ENCODE data around the gene TLCD1. TPM values are rescaled to one million over a fixed set of nuclear protein-coding genes. Genes with fewer than 3 reads are reported as not detected.

The TLCD1 gene
- total RNA-seq, 5 donors from 2014 or later (not counting 1 experiment from before 2014, with no cell fraction given), result 1.2 to 1.8 (median 1.3) TPM; not detected in 1

- ATAC-seq (replicated peaks in 1 of 4), result no peak
- no peak for DNase-seq
- Mint-ChIP-seq H3K27ac (no peak overlapping the region), H3K36me3 (peaks cover 4% of the 10 kb centered on the region), H3K27me3 (no peaks in the 10 kb centered on the region), H3K9me3 (no peaks in the 10 kb centered on the region), H3K4me3 (no peak overlapping the region), H3K4me1 (peaks cover 5 to 31% (median 25%) of the 10 kb centered on the region in 3 donors)
- H3K36me3 ChIP-seq (ENCODE audit: control insufficient read depth in 2 of 2, extremely low read depth in 1 of 2, insufficient read depth in 1 of 2, low read length in 1 of 2), result peaks cover 13 to 17% of the 10 kb centered on the region in 2 donors
- CTCF ChIA-PET, result interaction anchor here (0.6 to 12.2 kb wide), 6 partner anchors 14 to 80 kb away, joined by 3 to 197 read pairs (median 6); partner anchors contain the start of genes NEK8 (in 2 of the 2), TLCD1 (in 2 of the 2) and RPL23A (in 1 of the 2)
- no peaks in the 10 kb centered on the region for H3K27me3 ChIP-seq (replicated peaks in 1 of 2; ENCODE audit: control insufficient read depth in 2 of 2, extremely low read depth in 1 of 2, insufficient read depth in 2 of 2, low read length in 1 of 2)
- peaks cover 16 to 44% of the 10 kb centered on the region in 2 experiments for H3K4me1 ChIP-seq (ENCODE audit: control insufficient read depth in 1 of 2, extremely low read depth in 1 of 2, insufficient read depth in 2 of 2, low read length in 2 of 2)
- H3K4me3 ChIP-seq (ENCODE audit: control insufficient read depth in 1 of 2, extremely low read depth in 1 of 2, low read length in 1 of 2), result no peak overlapping the region
- H3K27ac ChIP-seq (ENCODE audit: low read length), result no peak overlapping the region
- POLR2A ChIA-PET, result interaction anchor here (0.6 to 1.5 kb wide), 2 partner anchors 19 to 108 kb away, joined by 4 to 9 read pairs; partner anchors contain the start of gene NEK8 (in 1 of the 2)
- 92% methylated on average over 16 of the region's 18 CpGs for WGBS (ENCODE audit: insufficient coverage)
- no peaks in the 10 kb centered on the region for H3K9me3 ChIP-seq
Measured at GRCh38 chr17:28747801-28748750, 22.0 kb upstream of the TLCD1 start.

- ChIA-PET POLR2A (interaction anchor here in 1 of 2 donors (1.5 kb wide), 1 partner anchor 18 kb away, joined by 4 read pairs; the partner anchor contains the start of gene NEK8), CTCF (interaction anchor here (0.6 to 12.2 kb wide), 5 partner anchors 19 to 158 kb away, joined by 3 to 197 read pairs (median 4); partner anchors contain the start of genes NEK8 (in 1 of the 2), RPL23A (in 1 of the 2) and TLCD1 (in 1 of the 2))
- no peak for ATAC-seq (replicated peaks in 1 of 4)
- WGBS (ENCODE audit: insufficient coverage), result 83% methylated on average over 6 of the region's 7 CpGs
- Histone ChIP-seq H3K9me3 (no peaks in the 10 kb centered on the region), H3K36me3 (ENCODE audit: control insufficient read depth in 2 of 2, extremely low read depth in 1 of 2, insufficient read depth in 1 of 2, low read length in 1 of 2) (peaks cover 13 to 17% of the 10 kb centered on the region in 2 donors), H3K27me3 (replicated peaks in 1 of 2; ENCODE audit: control insufficient read depth in 2 of 2, extremely low read depth in 1 of 2, insufficient read depth in 2 of 2, low read length in 1 of 2) (no peaks in the 10 kb centered on the region), H3K4me3 (ENCODE audit: control insufficient read depth in 1 of 2, extremely low read depth in 1 of 2, low read length in 1 of 2) (no peak overlapping the region), H3K27ac (ENCODE audit: low read length) (no peak overlapping the region), H3K4me1 (ENCODE audit: control insufficient read depth in 1 of 2, extremely low read depth in 1 of 2, insufficient read depth in 2 of 2, low read length in 2 of 2) (peaks cover 16 to 46% of the 10 kb centered on the region in 2 experiments)
- DNase-seq, result no peak
- H3K27ac Mint-ChIP-seq, result peak overlapping the region in 1 of 2 donors; percentile 5
- peak overlapping the region in 1 of 3 donors; percentile 80 for H3K4me3 Mint-ChIP-seq
- no peaks in the 10 kb centered on the region for H3K9me3 Mint-ChIP-seq
- H3K27me3 Mint-ChIP-seq, result no peaks in the 10 kb centered on the region
- peaks cover 5 to 33% (median 22%) of the 10 kb centered on the region in 3 donors for H3K4me1 Mint-ChIP-seq
- H3K36me3 Mint-ChIP-seq, result peaks cover 4% of the 10 kb centered on the region
Measured at GRCh38 chr17:28747051-28747691, 21.1 kb upstream of the TLCD1 start.

- Mint-ChIP-seq H3K4me3 (peak overlapping the region in 2 of 3 donors; percentile 53 to 80), H3K27ac (peak overlapping the region; percentile 63 to 82), H3K9me3 (no peaks in the 10 kb centered on the region), H3K27me3 (no peaks in the 10 kb centered on the region), H3K36me3 (peaks cover 4% of the 10 kb centered on the region), H3K4me1 (peaks cover 5 to 35% (median 22%) of the 10 kb centered on the region in 3 donors)
- peaks cover 13 to 17% of the 10 kb centered on the region in 2 donors for H3K36me3 ChIP-seq (ENCODE audit: control insufficient read depth in 2 of 2, extremely low read depth in 1 of 2, insufficient read depth in 1 of 2, low read length in 1 of 2)
- H3K9me3 ChIP-seq, result no peaks in the 10 kb centered on the region
- 100% methylated on average over 1 of the region's 5 CpGs for WGBS (ENCODE audit: insufficient coverage)
- ATAC-seq (replicated peaks in 1 of 4) (no peak), DNase-seq (no peak)
- ChIA-PET POLR2A (no interaction called here), CTCF (interaction anchor here (0.5 to 12.2 kb wide), 6 partner anchors 19 to 718 kb away, joined by 3 to 197 read pairs (median 4); partner anchors contain the start of genes NEK8 (in 1 of the 2) and TLCD1 (in 1 of the 2))
- H3K4me3 ChIP-seq (ENCODE audit: control insufficient read depth in 1 of 2, extremely low read depth in 1 of 2, low read length in 1 of 2), result no peak overlapping the region
- H3K4me1 ChIP-seq (ENCODE audit: control insufficient read depth in 1 of 2, extremely low read depth in 1 of 2, insufficient read depth in 2 of 2, low read length in 2 of 2), result peaks cover 16 to 49% of the 10 kb centered on the region in 2 experiments
- no peak overlapping the region for H3K27ac ChIP-seq (ENCODE audit: low read length)
- no peaks in the 10 kb centered on the region for H3K27me3 ChIP-seq (replicated peaks in 1 of 2; ENCODE audit: control insufficient read depth in 2 of 2, extremely low read depth in 1 of 2, insufficient read depth in 2 of 2, low read length in 1 of 2)
Measured at GRCh38 chr17:28746611-28747050, 20.6 kb upstream of the TLCD1 start.

DNA sequence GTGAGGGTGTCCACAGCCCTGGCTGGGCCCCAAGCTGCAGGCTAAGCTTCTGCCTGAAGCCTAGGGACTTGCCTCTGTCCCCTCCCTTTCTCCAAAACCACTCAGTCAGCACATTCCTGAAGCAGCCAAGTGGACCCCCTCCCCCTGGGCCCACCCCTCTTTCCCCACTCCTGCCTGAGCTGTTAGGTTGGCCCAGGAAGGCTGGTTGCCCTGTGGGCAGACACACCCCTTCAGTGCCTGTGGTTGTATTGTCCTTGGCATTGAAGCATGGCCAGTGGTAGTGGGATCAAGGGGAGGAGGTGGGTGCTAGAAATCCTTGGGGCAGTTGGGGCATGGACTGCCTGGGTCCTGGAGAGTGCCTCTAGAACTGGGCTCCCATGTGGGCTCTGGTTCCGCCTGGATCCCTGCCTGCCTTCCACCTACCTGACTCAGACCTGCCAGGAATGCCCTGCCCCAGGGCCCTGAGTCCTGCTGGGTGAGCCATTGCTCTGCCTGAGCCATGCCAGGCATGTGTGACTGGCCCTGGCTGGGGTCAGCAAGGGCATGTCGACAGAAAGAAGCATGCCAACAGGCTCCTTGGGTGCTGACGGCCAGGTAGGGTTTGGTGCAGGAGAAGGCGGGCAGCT lies 19.9 kb upstream of the TLCD1 start:
- H3K4me1 Mint-ChIP-seq, result peaks cover 5 to 39% (median 22%) of the 10 kb centered on the region in 3 donors

DNA sequence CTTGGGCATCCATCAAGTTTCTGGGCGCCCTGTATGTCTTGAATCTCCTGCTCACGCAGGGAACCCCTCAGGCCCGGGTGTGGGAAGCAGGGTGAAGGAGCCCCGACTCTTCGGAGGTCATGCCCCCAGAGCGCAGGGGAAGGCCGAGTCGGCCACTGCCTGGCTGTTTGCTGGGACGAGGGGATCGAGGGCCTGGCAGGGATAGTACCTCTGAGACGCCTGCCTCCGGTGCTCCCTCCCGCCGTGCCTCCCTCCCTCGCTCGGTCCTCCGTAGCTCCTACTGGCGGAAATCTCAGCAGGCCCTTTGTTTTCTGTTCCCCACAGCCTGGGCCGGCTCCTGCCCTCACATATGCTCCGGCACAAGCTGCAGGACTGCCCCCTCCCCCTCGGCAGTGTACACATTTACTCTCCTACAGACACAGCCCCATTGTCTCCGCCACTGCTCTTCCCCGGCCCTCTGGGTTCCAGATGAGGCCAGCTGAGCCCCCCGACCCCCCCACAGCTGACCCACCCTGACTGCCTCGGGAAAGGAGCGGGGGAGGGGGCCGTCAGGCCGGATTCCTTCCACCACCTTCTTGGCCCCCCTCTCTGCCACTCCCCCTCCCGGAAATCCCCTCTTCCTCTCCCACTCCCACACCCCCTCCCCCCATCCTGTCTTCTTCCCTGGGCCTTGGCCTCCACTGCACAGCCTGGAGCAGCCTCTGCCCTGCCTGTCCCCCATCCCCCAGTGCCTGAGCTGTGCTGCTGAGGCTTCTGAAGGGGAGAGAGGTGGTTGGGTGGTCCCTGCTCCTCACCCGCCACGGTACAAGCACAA lies 19.1 kb upstream of the TLCD1 start:
- ChIA-PET POLR2A (interaction anchor here (0.5 to 0.8 kb wide), 3 partner anchors 17 to 337 kb away, joined by 3 to 7 read pairs (median 5); partner anchors contain the start of gene NEK8 (in 1 of the 2)), CTCF (interaction anchor here (0.6 to 12.2 kb wide), 5 partner anchors 13 to 26 kb away, joined by 3 to 197 read pairs (median 5); partner anchors contain the start of genes NEK8 (in 1 of the 2), RPL23A (in 1 of the 2) and TLCD1 (in 1 of the 2))
- H3K4me1 ChIP-seq (ENCODE audit: control insufficient read depth in 1 of 2, extremely low read depth in 1 of 2, insufficient read depth in 2 of 2, low read length in 2 of 2), result peaks cover 20 to 55% of the 10 kb centered on the region in 2 experiments
- under 1% methylated on average over 26 of the region's 31 CpGs for WGBS (ENCODE audit: insufficient coverage)
- peaks cover 4% of the 10 kb centered on the region for H3K36me3 Mint-ChIP-seq
- no peaks in the 10 kb centered on the region for H3K9me3 Mint-ChIP-seq
- H3K4me3 ChIP-seq (ENCODE audit: control insufficient read depth in 1 of 2, extremely low read depth in 1 of 2, low read length in 1 of 2), result peak overlapping the region; percentile 76 to 89
- peak overlapping the region; percentile 86 for H3K27ac ChIP-seq (ENCODE audit: low read length)
- H3K36me3 ChIP-seq (ENCODE audit: control insufficient read depth in 2 of 2, extremely low read depth in 1 of 2, insufficient read depth in 1 of 2, low read length in 1 of 2), result peaks cover 13 to 17% of the 10 kb centered on the region in 2 donors
- peaks cover 5 to 40% (median 20%) of the 10 kb centered on the region in 3 donors for H3K4me1 Mint-ChIP-seq
- H3K9me3 ChIP-seq, result no peaks in the 10 kb centered on the region
- H3K27me3 ChIP-seq (replicated peaks in 1 of 2; ENCODE audit: control insufficient read depth in 2 of 2, extremely low read depth in 1 of 2, insufficient read depth in 2 of 2, low read length in 1 of 2), result no peaks in the 10 kb centered on the region
- peak overlapping the region; percentile 80 to 87 (median 82) for H3K4me3 Mint-ChIP-seq
- DNase-seq (peak in 7 of 35 experiments; percentile 11 to 55 (median 28)), ATAC-seq (replicated peaks in 1 of 4) (peak in 3 of 4 experiments; percentile 7 to 18 (median 17))
- no peaks in the 10 kb centered on the region for H3K27me3 Mint-ChIP-seq
- peak overlapping the region; percentile 76 to 82 for H3K27ac Mint-ChIP-seq

More for the DNA sequence above, 19.9 kb upstream of the TLCD1 start:
- ATAC-seq (replicated peaks in 1 of 4) (no peak), DNase-seq (no peak)
- Histone ChIP-seq H3K4me3 (ENCODE audit: control insufficient read depth in 1 of 2, extremely low read depth in 1 of 2, low read length in 1 of 2) (peak overlapping the region in 1 of 2 donors; percentile 29), H3K27ac (ENCODE audit: low read length) (peak overlapping the region; percentile 86), H3K9me3 (no peaks in the 10 kb centered on the region), H3K27me3 (replicated peaks in 1 of 2; ENCODE audit: control insufficient read depth in 2 of 2, extremely low read depth in 1 of 2, insufficient read depth in 2 of 2, low read length in 1 of 2) (no peaks in the 10 kb centered on the region), H3K36me3 (ENCODE audit: control insufficient read depth in 2 of 2, extremely low read depth in 1 of 2, insufficient read depth in 1 of 2, low read length in 1 of 2) (peaks cover 13 to 17% of the 10 kb centered on the region in 2 donors), H3K4me1 (ENCODE audit: control insufficient read depth in 1 of 2, extremely low read depth in 1 of 2, insufficient read depth in 2 of 2, low read length in 2 of 2) (peaks cover 20 to 55% of the 10 kb centered on the region in 2 experiments)
- H3K27me3 Mint-ChIP-seq, result no peaks in the 10 kb centered on the region
- no peaks in the 10 kb centered on the region for H3K9me3 Mint-ChIP-seq
- peak overlapping the region; percentile 70 to 82 for H3K27ac Mint-ChIP-seq
- H3K4me3 Mint-ChIP-seq, result peak overlapping the region; percentile 63 to 80 (median 65)
- 95% methylated on average over 4 of the region's 4 CpGs for WGBS (ENCODE audit: insufficient coverage)
- peaks cover 4% of the 10 kb centered on the region for H3K36me3 Mint-ChIP-seq
- ChIA-PET POLR2A (interaction anchor here in 1 of 2 donors (0.6 kb wide), 2 partner anchors 36 to 337 kb away, joined by 5 to 10 read pairs; no protein-coding TSS in a partner anchor), CTCF (interaction anchor here (0.5 to 12.2 kb wide), 7 partner anchors 13 to 719 kb away, joined by 3 to 197 read pairs (median 4); partner anchors contain the start of genes NEK8 (in 1 of the 2) and TLCD1 (in 1 of the 2))

Data from T-cell (primary cell).